ENCODE measurements around the gene NAXE.
A peak's percentile ranks its signal among the peaks of the same experiment; 100 is the strongest.

NAXE gene

DNA sequence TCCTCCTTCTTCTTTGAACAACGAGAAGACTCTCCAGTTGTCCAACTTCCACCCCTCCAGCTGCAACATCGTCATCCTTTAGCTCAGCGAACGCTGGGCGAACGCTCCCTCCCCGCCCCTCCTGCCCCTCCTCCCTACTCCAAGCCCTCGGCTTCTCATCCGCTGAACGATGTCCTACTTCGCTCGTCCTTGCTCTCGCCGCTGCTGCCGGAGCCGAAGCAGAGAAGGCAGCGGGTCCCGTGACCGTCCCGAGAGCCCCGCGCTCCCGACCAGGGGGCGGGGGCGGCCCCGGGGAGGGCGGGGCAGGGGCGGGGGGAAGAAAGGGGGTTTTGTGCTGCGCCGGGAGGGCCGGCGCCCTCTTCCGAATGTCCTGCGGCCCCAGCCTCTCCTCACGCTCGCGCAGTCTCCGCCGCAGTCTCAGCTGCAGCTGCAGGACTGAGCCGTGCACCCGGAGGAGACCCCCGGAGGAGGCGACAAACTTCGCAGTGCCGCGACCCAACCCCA lies 50.2 kb downstream of the NAXE start, which contains the start of gene BCAN:
TSS of gene BCAN (plus strand) at position 357 of the 504 bp plus-strand sequence. CDS start 3,938 bp downstream, outside the sequence.
- no peak within 1 kb of the TSS for H2BK5ac ChIP-seq (ENCODE audit: low read length)
- H2BK12ac ChIP-seq (ENCODE audit: low read length): peak within 1 kb of the TSS; percentile 86
- peaks cover 13 to 14% of the 10 kb centered on the region in 2 donors for H3K4me1 ChIP-seq (ENCODE audit: control insufficient read depth in 2 of 2, insufficient read depth in 1 of 2, low read depth in 1 of 2, low read length in 2 of 2)
- DNase-seq (ENCODE audit: low spot score): no peak
- H2BK120ac ChIP-seq (ENCODE audit: low read depth, low read length): no peak within 1 kb of the TSS
- H3K9ac ChIP-seq (ENCODE audit: low read depth, low read length, poor library complexity): peak within 1 kb of the TSS; percentile 89
- peak within 1 kb of the TSS; percentile 50 for H3K14ac ChIP-seq (ENCODE audit: low read length)
- no CpG with 5 or more reads among the region's 46 CpGs for WGBS, 2 donors (ENCODE audit: extremely low coverage in 2 of 2, insufficient read length in 2 of 2, insufficient replicate concordance in 1 of 2)
- H3K36me3 ChIP-seq (replicated peaks in 1 of 2; ENCODE audit: control insufficient read depth in 2 of 2, insufficient read depth in 2 of 2, low read length in 2 of 2): peaks cover 0 to 12% of the 10 kb centered on the region in 2 donors
- no peak within 1 kb of the TSS for H3K4ac ChIP-seq (ENCODE audit: low read length)
- H3K23ac ChIP-seq (ENCODE audit: low read depth, low read length, poor library complexity): peak within 1 kb of the TSS; percentile 48
- peak within 1 kb of the TSS; percentile 77 for H2BK15ac ChIP-seq (ENCODE audit: low read length)
- peak within 1 kb of the TSS; percentile 92 for H3K4me2 ChIP-seq (ENCODE audit: insufficient read depth, low read length, poor library complexity, severe bottlenecking)
- no peaks in the 10 kb centered on the region for H3K9me3 ChIP-seq (replicated peaks in 1 of 2; ENCODE audit: control insufficient read depth in 2 of 2, insufficient read depth in 1 of 2, low read depth in 1 of 2, low read length in 2 of 2)
- H3K27me3 ChIP-seq (ENCODE audit: control insufficient read depth in 3 of 3, insufficient read depth in 3 of 3, low read depth in 1 of 3, low read length in 3 of 3): peaks cover 10 to 64% (median 31%) of the 10 kb centered on the region in 3 experiments
- H2AK5ac ChIP-seq (ENCODE audit: low read depth, low read length): peak within 1 kb of the TSS; percentile 57
- H4K91ac ChIP-seq (ENCODE audit: low read depth, low read length, poor library complexity): no peak within 1 kb of the TSS
- no peaks in the 10 kb centered on the region for H3K79me1 ChIP-seq (ENCODE audit: low read depth, low read length)
- peak within 1 kb of the TSS; percentile 78 for H2AFZ ChIP-seq (ENCODE audit: low read length)
- no peak within 1 kb of the TSS for H3K27ac ChIP-seq (replicated peaks; ENCODE audit: low read length)
- H4K8ac ChIP-seq (ENCODE audit: low read depth, low read length): no peak within 1 kb of the TSS
- H3K4me3 ChIP-seq (ENCODE audit: low read length in 2 of 2): peak within 1 kb of the TSS; percentile 34 to 74
- H3K18ac ChIP-seq (ENCODE audit: low read length): peak within 1 kb of the TSS; percentile 86

DNA sequence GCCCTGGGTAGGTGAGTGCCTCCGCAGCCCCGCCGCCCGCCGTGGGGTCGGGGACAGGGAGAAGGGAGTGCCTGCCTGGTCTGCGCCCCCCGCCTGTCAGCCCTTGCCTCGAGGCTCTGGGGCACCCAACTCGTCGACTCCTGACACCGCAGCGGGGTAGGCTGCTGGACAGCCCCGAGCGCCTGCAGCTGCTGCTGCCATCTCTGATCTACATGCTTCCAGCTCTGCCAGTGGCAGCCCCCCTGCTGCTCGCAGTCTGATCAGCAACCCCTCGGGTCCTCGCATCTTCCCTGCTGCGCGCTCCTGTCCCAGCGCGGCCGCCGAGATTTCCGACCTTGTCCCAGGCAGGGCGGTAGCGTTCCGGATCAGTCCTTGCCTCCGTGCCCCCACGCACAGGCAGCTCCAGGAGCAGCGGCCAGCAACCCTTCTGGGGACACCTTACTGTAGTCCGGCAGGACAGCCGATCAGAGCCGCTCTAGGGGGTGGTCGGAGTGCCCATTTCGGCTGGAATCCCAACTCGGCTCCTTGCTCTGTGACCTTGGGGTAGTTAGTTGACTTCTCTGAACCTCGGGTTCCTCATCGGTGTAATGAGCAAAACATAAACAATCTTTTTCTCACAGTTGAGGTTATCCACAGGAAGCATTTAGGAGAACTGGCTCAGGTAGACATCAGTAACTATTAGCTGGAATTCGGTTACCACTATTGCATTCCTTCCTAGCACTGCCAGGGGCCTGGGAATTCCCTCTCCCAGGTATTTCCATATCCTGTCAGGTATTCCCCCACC lies 50.9 kb downstream of the NAXE start:
- peak overlapping the region; percentile 23 to 72 for H3K4me3 ChIP-seq (ENCODE audit: low read length in 2 of 2)
- peak overlapping the region; percentile 77 for H2BK15ac ChIP-seq (ENCODE audit: low read length)
- H4K91ac ChIP-seq (ENCODE audit: low read depth, low read length, poor library complexity): no peak overlapping the region
- H3K27me3 ChIP-seq (ENCODE audit: control insufficient read depth in 3 of 3, insufficient read depth in 3 of 3, low read depth in 1 of 3, low read length in 3 of 3): peaks cover 10 to 71% (median 31%) of the 10 kb centered on the region in 3 experiments
- H3K14ac ChIP-seq (ENCODE audit: low read length): peak overlapping the region; percentile 50
- no peaks in the 10 kb centered on the region for H3K79me1 ChIP-seq (ENCODE audit: low read depth, low read length)
- no peaks in the 10 kb centered on the region for H3K9me3 ChIP-seq (replicated peaks in 1 of 2; ENCODE audit: control insufficient read depth in 2 of 2, insufficient read depth in 1 of 2, low read depth in 1 of 2, low read length in 2 of 2)
- peak overlapping the region; percentile 89 for H3K9ac ChIP-seq (ENCODE audit: low read depth, low read length, poor library complexity)
- peak overlapping the region; percentile 86 for H3K18ac ChIP-seq (ENCODE audit: low read length)
- H3K27ac ChIP-seq (replicated peaks; ENCODE audit: low read length): no peak overlapping the region
- peak overlapping the region; percentile 78 for H2AFZ ChIP-seq (ENCODE audit: low read length)
- H2BK120ac ChIP-seq (ENCODE audit: low read depth, low read length): no peak overlapping the region
- H3K4me1 ChIP-seq (ENCODE audit: control insufficient read depth in 2 of 2, insufficient read depth in 1 of 2, low read depth in 1 of 2, low read length in 2 of 2): peaks cover 13 to 14% of the 10 kb centered on the region in 2 donors
- peak overlapping the region; percentile 92 for H3K4me2 ChIP-seq (ENCODE audit: insufficient read depth, low read length, poor library complexity, severe bottlenecking)
- H3K23ac ChIP-seq (ENCODE audit: low read depth, low read length, poor library complexity): peak overlapping the region; percentile 48
- no peak for DNase-seq (ENCODE audit: low spot score)
- H2AK5ac ChIP-seq (ENCODE audit: low read depth, low read length): peak overlapping the region; percentile 57
- H2BK5ac ChIP-seq (ENCODE audit: low read length): no peak overlapping the region
- H3K4ac ChIP-seq (ENCODE audit: low read length): no peak overlapping the region
- peaks cover 0 to 15% of the 10 kb centered on the region in 2 donors for H3K36me3 ChIP-seq (replicated peaks in 1 of 2; ENCODE audit: control insufficient read depth in 2 of 2, insufficient read depth in 2 of 2, low read length in 2 of 2)
- H4K8ac ChIP-seq (ENCODE audit: low read depth, low read length): no peak overlapping the region
- H2BK12ac ChIP-seq (ENCODE audit: low read length): peak overlapping the region; percentile 86
- WGBS, 2 donors (ENCODE audit: extremely low coverage in 2 of 2, insufficient read length in 2 of 2, insufficient replicate concordance in 1 of 2): no CpG with 5 or more reads among the region's 40 CpGs

DNA sequence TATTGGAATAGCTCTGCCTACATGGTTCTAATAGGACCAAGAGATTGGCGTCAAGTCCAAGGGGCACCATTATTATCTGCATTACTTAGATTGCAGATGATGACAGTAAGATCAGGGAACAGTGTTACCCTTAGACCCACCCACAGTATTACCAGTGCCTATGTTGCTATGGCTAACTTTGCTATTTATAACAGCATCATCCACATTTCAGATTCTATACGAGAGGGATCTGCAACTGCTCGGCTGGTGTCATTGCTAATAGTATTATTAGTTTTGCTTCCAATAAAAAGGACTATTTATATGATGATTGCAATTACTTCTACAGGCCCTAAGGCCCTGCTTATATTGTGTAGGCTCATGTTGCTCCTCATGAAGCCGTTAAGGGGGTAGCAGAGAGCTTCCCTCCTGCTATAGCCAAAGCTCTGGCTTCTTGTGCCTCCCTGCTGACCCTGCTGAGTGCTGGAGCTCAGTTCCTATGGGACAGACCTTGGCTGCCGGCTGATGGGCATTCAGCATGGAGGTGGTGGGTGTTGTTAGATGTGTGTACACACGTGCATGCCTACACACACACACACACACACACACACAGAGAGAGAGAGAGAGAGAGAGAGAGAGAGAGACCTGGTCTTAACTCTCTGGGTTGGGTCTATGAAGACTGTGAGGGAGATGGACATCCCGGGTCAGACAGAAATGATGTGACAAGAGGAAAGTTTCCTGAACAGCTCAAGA lies 51.6 kb downstream of the NAXE start:
- H3K23ac ChIP-seq (ENCODE audit: low read depth, low read length, poor library complexity): no peak overlapping the region
- DNase-seq (ENCODE audit: low spot score): no peak
- H3K4me2 ChIP-seq (ENCODE audit: insufficient read depth, low read length, poor library complexity, severe bottlenecking): no peak overlapping the region
- no peak overlapping the region for H3K9ac ChIP-seq (ENCODE audit: low read depth, low read length, poor library complexity)
- H4K8ac ChIP-seq (ENCODE audit: low read depth, low read length): no peak overlapping the region
- H2BK12ac ChIP-seq (ENCODE audit: low read length): no peak overlapping the region
- no peaks in the 10 kb centered on the region for H3K79me1 ChIP-seq (ENCODE audit: low read depth, low read length)
- H2BK5ac ChIP-seq (ENCODE audit: low read length): no peak overlapping the region
- no peak overlapping the region for H3K14ac ChIP-seq (ENCODE audit: low read length)
- H3K27ac ChIP-seq (replicated peaks; ENCODE audit: low read length): no peak overlapping the region
- no peak overlapping the region for H3K4ac ChIP-seq (ENCODE audit: low read length)
- H2AK5ac ChIP-seq (ENCODE audit: low read depth, low read length): no peak overlapping the region
- no peak overlapping the region for H2AFZ ChIP-seq (ENCODE audit: low read length)
- no CpG with 5 or more reads among the region's 7 CpGs for WGBS, 2 donors (ENCODE audit: extremely low coverage in 2 of 2, insufficient read length in 2 of 2, insufficient replicate concordance in 1 of 2)
- peaks cover 10 to 75% (median 27%) of the 10 kb centered on the region in 3 experiments for H3K27me3 ChIP-seq (ENCODE audit: control insufficient read depth in 3 of 3, insufficient read depth in 3 of 3, low read depth in 1 of 3, low read length in 3 of 3)
- no peak overlapping the region for H2BK15ac ChIP-seq (ENCODE audit: low read length)
- peaks cover 12 to 13% of the 10 kb centered on the region in 2 donors for H3K4me1 ChIP-seq (ENCODE audit: control insufficient read depth in 2 of 2, insufficient read depth in 1 of 2, low read depth in 1 of 2, low read length in 2 of 2)
- H3K9me3 ChIP-seq (replicated peaks in 1 of 2; ENCODE audit: control insufficient read depth in 2 of 2, insufficient read depth in 1 of 2, low read depth in 1 of 2, low read length in 2 of 2): peaks cover 0 to 2% of the 10 kb centered on the region in 2 donors
- no peak overlapping the region for H3K4me3 ChIP-seq (ENCODE audit: low read length in 2 of 2)
- H4K91ac ChIP-seq (ENCODE audit: low read depth, low read length, poor library complexity): no peak overlapping the region
- H2BK120ac ChIP-seq (ENCODE audit: low read depth, low read length): no peak overlapping the region
- H3K36me3 ChIP-seq (replicated peaks in 1 of 2; ENCODE audit: control insufficient read depth in 2 of 2, insufficient read depth in 2 of 2, low read length in 2 of 2): peaks cover 0 to 15% of the 10 kb centered on the region in 2 donors
- H3K18ac ChIP-seq (ENCODE audit: low read length): no peak overlapping the region

DNA sequence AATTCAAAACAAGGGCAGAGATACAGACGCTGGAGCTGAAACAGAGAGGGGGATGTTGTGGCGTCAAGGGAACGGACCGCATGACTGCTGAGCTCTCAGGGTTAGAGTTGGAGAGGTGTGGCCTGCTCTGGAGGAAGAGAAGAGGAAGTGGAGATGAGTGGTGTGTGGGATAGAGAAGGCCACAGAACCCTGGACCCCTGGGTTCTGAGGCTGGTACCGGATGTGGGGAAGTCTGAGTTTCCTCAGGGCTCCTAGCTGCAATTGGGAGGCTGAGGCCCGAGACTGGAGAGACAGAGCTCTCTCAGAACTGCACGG lies 52.2 kb downstream of the NAXE start:
- H3K4me3 ChIP-seq (ENCODE audit: low read length in 2 of 2): peak overlapping the region in 1 of 2 donors; percentile 29
- H2AK5ac ChIP-seq (ENCODE audit: low read depth, low read length): no peak overlapping the region
- H2AFZ ChIP-seq (ENCODE audit: low read length): no peak overlapping the region
- no peak overlapping the region for H3K9ac ChIP-seq (ENCODE audit: low read depth, low read length, poor library complexity)
- no peak for DNase-seq (ENCODE audit: low spot score)
- no peak overlapping the region for H3K4ac ChIP-seq (ENCODE audit: low read length)
- H2BK15ac ChIP-seq (ENCODE audit: low read length): no peak overlapping the region
- no peak overlapping the region for H4K8ac ChIP-seq (ENCODE audit: low read depth, low read length)
- H2BK120ac ChIP-seq (ENCODE audit: low read depth, low read length): no peak overlapping the region
- no peak overlapping the region for H3K18ac ChIP-seq (ENCODE audit: low read length)
- H3K14ac ChIP-seq (ENCODE audit: low read length): no peak overlapping the region
- WGBS, 2 donors (ENCODE audit: extremely low coverage in 2 of 2, insufficient read length in 2 of 2, insufficient replicate concordance in 1 of 2): no CpG with 5 or more reads among the region's 7 CpGs
- H3K23ac ChIP-seq (ENCODE audit: low read depth, low read length, poor library complexity): no peak overlapping the region
- H3K27ac ChIP-seq (replicated peaks; ENCODE audit: low read length): no peak overlapping the region
- H3K4me2 ChIP-seq (ENCODE audit: insufficient read depth, low read length, poor library complexity, severe bottlenecking): no peak overlapping the region
- H4K91ac ChIP-seq (ENCODE audit: low read depth, low read length, poor library complexity): no peak overlapping the region
- H2BK5ac ChIP-seq (ENCODE audit: low read length): no peak overlapping the region
- peaks cover 12 to 13% of the 10 kb centered on the region in 2 donors for H3K4me1 ChIP-seq (ENCODE audit: control insufficient read depth in 2 of 2, insufficient read depth in 1 of 2, low read depth in 1 of 2, low read length in 2 of 2)
- no peaks in the 10 kb centered on the region for H3K79me1 ChIP-seq (ENCODE audit: low read depth, low read length)
- no peak overlapping the region for H2BK12ac ChIP-seq (ENCODE audit: low read length)
- H3K36me3 ChIP-seq (replicated peaks in 1 of 2; ENCODE audit: control insufficient read depth in 2 of 2, insufficient read depth in 2 of 2, low read length in 2 of 2): peaks cover 0 to 15% of the 10 kb centered on the region in 2 donors
- peaks cover 10 to 80% (median 22%) of the 10 kb centered on the region in 3 experiments for H3K27me3 ChIP-seq (ENCODE audit: control insufficient read depth in 3 of 3, insufficient read depth in 3 of 3, low read depth in 1 of 3, low read length in 3 of 3)
- peaks cover 0 to 2% of the 10 kb centered on the region in 2 donors for H3K9me3 ChIP-seq (replicated peaks in 1 of 2; ENCODE audit: control insufficient read depth in 2 of 2, insufficient read depth in 1 of 2, low read depth in 1 of 2, low read length in 2 of 2)

Measured in neuronal stem cell (in vitro differentiated cells).